ENCODE results near the gene LBHD2. TPM values are rescaled to one million over a fixed set of nuclear protein-coding genes. Genes with fewer than 3 reads are reported as not detected.

Gene LBHD2
- total and polyA plus RNA-seq, 2 of the 13 experiments (the other 11 are each of a cell fraction or from before 2014, with no cell fraction given): 0.67 to 1.00 TPM

GRCh38 chr14:103112400-103113243, 28.6 kb downstream of the LBHD2 start (continued):
- no peak for TF ChIP-seq NFAT5 (CRISPR knock-in tag; IDR thresholded peaks at IDR 0.05)
- no peak for TF ChIP-seq LCORL (IDR thresholded peaks at IDR 0.05)
- TF ChIP-seq LCORL (CRISPR knock-in tag; IDR thresholded peaks at IDR 0.05): peak; percentile 20; the same call in 1 of the 2 replicates
- no peak for TF ChIP-seq HMGXB3 (CRISPR knock-in tag; IDR thresholded peaks at IDR 0.05; ENCODE audit: borderline replicate concordance)
- TF ChIP-seq CREB1 (IDR thresholded peaks at IDR 0.05): no peak
- no peak for TF ChIP-seq CREB1 (CRISPR knock-in tag; IDR thresholded peaks at IDR 0.05)
- TF ChIP-seq GABPA (IDR thresholded peaks at IDR 0.05; ENCODE audit: low read depth, low read length): peak; percentile 12; the same call in 1 of the 2 replicates
- no peak for TF ChIP-seq GABPA (CRISPR knock-in tag; IDR thresholded peaks at IDR 0.05; ENCODE audit: low read depth)
- TF ChIP-seq ZNF382 (CRISPR knock-in tag; IDR thresholded peaks at IDR 0.05; ENCODE audit: borderline replicate concordance): no peak
- TF ChIP-seq HMGXB4 (CRISPR knock-in tag; IDR thresholded peaks at IDR 0.05; ENCODE audit: borderline replicate concordance in 1 of 2, low read depth in 1 of 2): no peak
- no peak for TF ChIP-seq ERF (CRISPR knock-in tag; IDR thresholded peaks at IDR 0.05)
- no peak for TF ChIP-seq CHD4 (IDR thresholded peaks at IDR 0.05; ENCODE audit: borderline replicate concordance, low read length)
- TF ChIP-seq ZNF556 (CRISPR knock-in tag; IDR thresholded peaks at IDR 0.05; ENCODE audit: borderline replicate concordance): no peak
- no peak for TF ChIP-seq ZNF777 (CRISPR knock-in tag; IDR thresholded peaks at IDR 0.05)
- no peak for TF ChIP-seq ZNF160 (CRISPR knock-in tag; IDR thresholded peaks at IDR 0.05)
- TF ChIP-seq ZNF713 (CRISPR knock-in tag; IDR thresholded peaks at IDR 0.05): no peak
- TF ChIP-seq ZNF580 (CRISPR knock-in tag; IDR thresholded peaks at IDR 0.05; ENCODE audit: borderline replicate concordance, low read depth): no peak
